Hematopoietic multipotent progenitor cell treated with erythropoietin and hydrocortisone succinate and interleukin-3 and kit ligand, for 4 days (in vitro differentiated cells): ENCODE measurements around the gene ZNF749.
"Not testable (repeated sequence)": the region's sequence is repeated elsewhere in the genome, so short reads cannot be mapped to it uniquely, and the experiment has no call there.

Experiments
- DNase-seq: peaks from one replicate; pipeline ENCODE4 v3.0.0-alpha.2; 2015

ZNF749 gene

DNA sequence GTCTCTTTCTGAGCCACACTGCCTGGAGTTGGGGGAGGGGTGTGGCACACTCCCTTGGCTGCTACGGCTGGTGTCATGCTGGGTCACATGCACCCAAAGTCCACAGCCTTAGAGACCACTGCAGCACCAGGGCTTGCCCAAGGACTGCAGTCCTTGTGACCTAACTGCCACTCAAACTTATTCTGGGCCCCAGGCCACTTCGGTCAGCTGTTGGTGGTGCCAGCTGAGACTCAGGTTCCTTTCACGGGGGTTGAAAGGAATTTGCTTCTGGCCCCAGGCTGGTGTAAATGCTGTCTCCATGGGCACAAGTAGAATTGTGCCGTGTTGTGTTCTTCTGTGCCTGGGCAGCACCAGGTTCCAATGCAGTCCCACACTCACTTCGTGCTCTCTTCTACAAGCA, 31.4 kb downstream of the ZNF749 start:
- DNase-seq: no peak

DNA sequence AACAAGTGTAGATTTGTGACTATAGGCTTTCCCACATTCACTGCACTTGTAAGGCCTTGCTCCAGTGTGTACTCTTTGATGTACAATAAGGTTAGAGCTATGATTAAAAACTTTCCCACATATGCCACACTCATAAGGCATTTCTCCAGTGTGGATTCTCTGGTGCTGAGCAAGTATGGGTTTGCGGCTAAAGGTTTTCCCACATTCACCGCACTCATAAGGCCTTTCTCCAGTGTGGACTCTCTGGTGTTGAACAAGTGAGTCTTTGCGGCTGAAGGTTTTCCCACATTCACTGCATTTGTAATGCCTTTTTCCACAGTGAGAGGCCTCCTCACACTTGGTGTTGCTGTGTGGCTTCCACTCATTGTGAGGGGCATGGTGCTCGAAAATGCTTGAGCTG, 38.5 kb downstream of the ZNF749 start:
- DNase-seq: peak; percentile 15

GRCh38 chr19:57477191-57478008, 42.3 kb downstream of the ZNF749 start, which contains the start of gene ZNF772:
Gene ZNF772, minus strand, starts transcription at chr19:57477566. Its CDS starts 257 bp downstream, at chr19:57477309.
- DNase-seq: peak; percentile 98

DNA sequence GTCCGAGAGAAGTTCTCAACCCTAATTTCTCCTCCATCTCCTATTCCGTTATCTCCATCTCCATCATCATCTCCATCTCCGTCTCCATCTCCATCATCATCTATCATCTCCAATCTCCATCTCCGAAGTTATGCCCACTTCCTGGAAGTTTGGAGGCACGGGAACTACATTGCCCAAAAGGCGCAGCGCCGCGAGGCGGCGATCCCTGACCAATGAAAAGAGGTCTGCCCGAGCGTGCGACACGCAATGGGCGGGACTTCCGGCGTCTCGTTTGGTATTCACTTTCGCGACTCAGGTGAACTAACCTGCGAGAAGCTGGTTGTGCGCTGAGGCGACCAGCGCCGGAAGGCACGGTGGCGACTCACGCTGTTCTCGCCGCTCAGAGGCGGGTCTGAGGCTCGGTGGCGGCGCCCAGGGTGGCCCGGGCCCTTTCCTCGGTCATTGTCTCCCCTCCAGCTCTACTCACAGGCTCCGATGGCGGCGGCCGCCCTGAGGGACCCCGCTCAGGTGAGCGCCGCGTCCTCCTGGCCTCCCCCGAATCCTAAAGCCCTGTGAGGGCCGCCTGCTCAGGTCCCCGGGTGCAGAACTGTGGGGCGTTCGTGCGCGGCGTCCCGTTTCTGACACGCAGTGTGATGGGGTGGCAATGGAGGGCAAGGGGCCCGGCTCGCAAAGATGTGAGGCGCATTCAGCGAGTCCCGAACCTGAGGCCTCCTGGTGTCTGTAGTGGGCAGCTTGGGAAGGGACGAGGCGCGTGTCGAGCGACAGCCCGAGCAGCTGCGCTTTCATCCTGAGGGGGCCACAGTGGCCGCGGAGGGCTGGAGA, 52.6 kb downstream of the ZNF749 start, which contains the start of gene ZNF419:
Gene ZNF419, plus strand, starts transcription at position 274 of the 822 bp plus-strand sequence. Its CDS starts 201 bp downstream, at position 475.
- DNase-seq: peak; percentile 95

DNA sequence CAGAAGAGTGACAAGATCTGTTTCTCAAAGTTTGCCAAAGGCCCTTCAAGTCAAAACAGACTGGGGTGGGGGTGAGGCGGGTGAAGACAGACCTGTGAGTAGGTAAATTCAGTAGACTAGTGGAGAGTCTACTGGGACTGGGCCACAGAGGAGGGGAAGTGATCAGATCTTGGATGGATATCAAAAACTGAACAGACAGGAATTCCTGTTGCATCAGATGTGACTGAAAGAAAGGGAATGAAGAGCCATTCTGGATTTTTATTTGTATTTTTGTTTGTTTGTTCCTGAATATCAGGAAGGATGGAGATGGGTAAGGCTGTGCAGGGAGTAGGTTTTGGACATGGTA, 53.1 kb downstream of the ZNF749 start:
- DNase-seq: not testable (repeated sequence)
